ENCODE data around the gene USP34. TPM values are rescaled to one million over a fixed set of nuclear protein-coding genes. Genes with fewer than 3 reads are reported as not detected.

The USP34 gene
- total and polyA plus RNA-seq, 4 donors, result 25.2 to 146 (median 91.3) TPM

DNA sequence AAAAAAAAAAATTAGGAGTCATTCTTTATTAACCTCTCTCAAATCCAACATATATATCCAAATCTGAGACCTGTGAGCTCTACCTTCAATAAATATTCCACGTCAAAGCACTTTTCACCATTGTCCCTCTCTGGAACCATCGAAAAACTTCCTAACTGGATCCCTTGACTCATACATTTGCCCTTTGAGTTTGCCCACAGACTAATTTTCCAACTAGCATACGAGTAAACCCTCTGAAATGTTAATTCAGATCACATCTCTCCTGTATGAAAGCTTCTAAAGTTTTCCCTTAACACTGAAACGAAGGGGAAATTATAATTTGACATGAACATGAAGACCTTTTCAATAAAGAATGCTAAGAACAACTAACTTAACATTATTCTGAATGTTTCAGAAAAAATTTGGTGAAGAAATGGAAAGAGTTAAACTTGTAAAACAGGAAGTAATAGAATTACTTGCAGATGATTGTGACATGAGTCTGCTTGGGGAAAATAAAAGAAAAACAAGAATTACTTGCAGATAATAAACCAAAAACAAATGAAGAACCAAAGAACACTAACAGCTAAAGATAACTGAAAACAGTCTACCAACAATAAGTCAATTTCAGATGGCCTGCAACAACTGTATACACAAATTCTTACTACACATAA, 198.3 kb downstream of the USP34 start:
- Histone ChIP-seq H3K36me3 (ENCODE audit: control insufficient read depth in 1 of 2, insufficient read depth in 2 of 2, low read length in 1 of 2) (peaks cover 0 to 2% of the 10 kb centered on the region in 2 donors), H3K9me3 (ENCODE audit: control insufficient read depth, low read length) (no peaks in the 10 kb centered on the region), H3K4me3 (ENCODE audit: low read length in 2 of 2) (no peak overlapping the region), H3K27me3 (ENCODE audit: control insufficient read depth in 1 of 2, insufficient read depth in 2 of 2, low read length in 1 of 2) (no peaks in the 10 kb centered on the region), H3K27ac (ENCODE audit: low read depth in 1 of 2, low read length in 2 of 2) (no peak overlapping the region), H3K4me1 (ENCODE audit: control insufficient read depth in 1 of 2, insufficient read depth in 2 of 2, low read length in 2 of 2) (no peaks in the 10 kb centered on the region)
- ATAC-seq (ENCODE audit: low FRiP score) (no peak), DNase-seq (no peak)
- intact Hi-C loops (cut with DNase I), result no loop called here
- WGBS, 2 donors, result 90 to 91% methylated on average over 4 of the region's 4 CpGs

- H3K27ac ChIP-seq (ENCODE audit: low read depth in 1 of 2, low read length in 2 of 2), result no peak overlapping the region
- peaks cover 3 to 4% of the 10 kb centered on the region in 2 donors for H3K36me3 ChIP-seq (ENCODE audit: control insufficient read depth in 1 of 2, insufficient read depth in 2 of 2, low read length in 1 of 2)
- no peaks in the 10 kb centered on the region for H3K9me3 ChIP-seq (ENCODE audit: control insufficient read depth, low read length)
- ATAC-seq (ENCODE audit: low FRiP score) (no peak), DNase-seq (no peak)
- no peaks in the 10 kb centered on the region for H3K4me1 ChIP-seq (ENCODE audit: control insufficient read depth in 1 of 2, insufficient read depth in 2 of 2, low read length in 2 of 2)
- WGBS, 2 donors, result 96 to 98% methylated on average over 4 of the region's 4 CpGs
- H3K27me3 ChIP-seq (ENCODE audit: control insufficient read depth in 1 of 2, insufficient read depth in 2 of 2, low read length in 1 of 2), result no peaks in the 10 kb centered on the region
- no peak overlapping the region for H3K4me3 ChIP-seq (ENCODE audit: low read length in 2 of 2)
- intact Hi-C loops (cut with DNase I), result no loop called here
Observed at GRCh38 chr2:61268249-61268648, 202.6 kb downstream of the USP34 start.

- peaks cover 3 to 4% of the 10 kb centered on the region in 2 donors for H3K36me3 ChIP-seq (ENCODE audit: control insufficient read depth in 1 of 2, insufficient read depth in 2 of 2, low read length in 1 of 2)
Observed at GRCh38 chr2:61266632-61267505, 204.0 kb downstream of the USP34 start.

DNA sequence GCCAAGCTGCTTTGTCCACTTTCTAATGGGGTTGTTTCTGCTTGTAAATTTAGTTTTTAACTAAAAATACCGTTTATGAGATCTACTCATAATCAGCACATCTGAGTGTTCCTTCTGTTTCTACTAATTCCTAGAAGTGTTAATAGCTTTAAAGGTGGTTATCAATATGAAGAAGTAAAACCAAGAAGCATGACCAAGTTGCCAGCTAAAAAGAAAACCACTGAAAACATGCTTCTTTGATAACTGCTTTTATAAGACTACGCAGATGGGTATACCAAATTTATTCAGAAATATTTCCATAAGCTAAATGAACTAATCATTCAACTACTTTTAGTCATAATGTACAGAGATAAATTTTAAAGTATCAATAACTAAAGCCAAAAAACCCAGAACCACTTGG, 207.1 kb downstream of the USP34 start:
- Histone ChIP-seq H3K27me3 (ENCODE audit: control insufficient read depth in 1 of 2, insufficient read depth in 2 of 2, low read length in 1 of 2) (no peaks in the 10 kb centered on the region), H3K9me3 (ENCODE audit: control insufficient read depth, low read length) (no peaks in the 10 kb centered on the region), H3K36me3 (ENCODE audit: control insufficient read depth in 1 of 2, insufficient read depth in 2 of 2, low read length in 1 of 2) (peaks cover 3 to 4% of the 10 kb centered on the region in 2 donors), H3K4me1 (ENCODE audit: control insufficient read depth in 1 of 2, insufficient read depth in 2 of 2, low read length in 2 of 2) (no peaks in the 10 kb centered on the region), H3K4me3 (ENCODE audit: low read length in 2 of 2) (no peak overlapping the region), H3K27ac (ENCODE audit: low read depth in 1 of 2, low read length in 2 of 2) (no peak overlapping the region)
- DNase-seq (no peak), ATAC-seq (ENCODE audit: low FRiP score) (no peak)
- WGBS, 2 donors, result 93 to 96% methylated on average over 2 of the region's 2 CpGs
- intact Hi-C loops (cut with DNase I), result no loop called here

More at GRCh38 chr2:61266632-61267505, 204.0 kb downstream of the USP34 start:
- H3K27ac ChIP-seq (ENCODE audit: low read depth in 1 of 2, low read length in 2 of 2), result no peak overlapping the region
- H3K4me1 ChIP-seq (ENCODE audit: control insufficient read depth in 1 of 2, insufficient read depth in 2 of 2, low read length in 2 of 2), result no peaks in the 10 kb centered on the region
- H3K27me3 ChIP-seq (ENCODE audit: control insufficient read depth in 1 of 2, insufficient read depth in 2 of 2, low read length in 1 of 2), result no peaks in the 10 kb centered on the region
- ATAC-seq (ENCODE audit: low FRiP score) (no peak), DNase-seq (no peak)
- no peaks in the 10 kb centered on the region for H3K9me3 ChIP-seq (ENCODE audit: control insufficient read depth, low read length)
- no peak overlapping the region for H3K4me3 ChIP-seq (ENCODE audit: low read length in 2 of 2)
- intact Hi-C loops (cut with DNase I), result no loop called here
- 67 to 77% methylated on average over 7 of the region's 7 CpGs for WGBS, 2 donors

- intact Hi-C loops (cut with DNase I), result no loop called here
- H3K4me3 ChIP-seq (ENCODE audit: low read length in 2 of 2), result no peak overlapping the region
- WGBS, 2 donors, result 91 to 93% methylated on average over 5 of the region's 5 CpGs
- H3K4me1 ChIP-seq (ENCODE audit: control insufficient read depth in 1 of 2, insufficient read depth in 2 of 2, low read length in 2 of 2), result no peaks in the 10 kb centered on the region
- H3K36me3 ChIP-seq (ENCODE audit: control insufficient read depth in 1 of 2, insufficient read depth in 2 of 2, low read length in 1 of 2), result peaks cover 5 to 6% of the 10 kb centered on the region in 2 donors
- H3K27ac ChIP-seq (ENCODE audit: low read depth in 1 of 2, low read length in 2 of 2), result no peak overlapping the region
- DNase-seq (no peak), ATAC-seq (ENCODE audit: low FRiP score) (no peak)
- H3K9me3 ChIP-seq (ENCODE audit: control insufficient read depth, low read length), result no peaks in the 10 kb centered on the region
- H3K27me3 ChIP-seq (ENCODE audit: control insufficient read depth in 1 of 2, insufficient read depth in 2 of 2, low read length in 1 of 2), result no peaks in the 10 kb centered on the region
Observed at GRCh38 chr2:61262699-61263098, 208.2 kb downstream of the USP34 start.

- H3K4me1 ChIP-seq (ENCODE audit: control insufficient read depth in 1 of 2, insufficient read depth in 2 of 2, low read length in 2 of 2), result no peaks in the 10 kb centered on the region
- intact Hi-C loops (cut with DNase I), result no loop called here
- no peaks in the 10 kb centered on the region for H3K9me3 ChIP-seq (ENCODE audit: control insufficient read depth, low read length)
- H3K27me3 ChIP-seq (ENCODE audit: control insufficient read depth in 1 of 2, insufficient read depth in 2 of 2, low read length in 1 of 2), result no peaks in the 10 kb centered on the region
- H3K36me3 ChIP-seq (ENCODE audit: control insufficient read depth in 1 of 2, insufficient read depth in 2 of 2, low read length in 1 of 2), result peaks cover 1 to 2% of the 10 kb centered on the region in 2 donors
- no peak for DNase-seq
- H3K27ac ChIP-seq (ENCODE audit: low read depth in 1 of 2, low read length in 2 of 2), result no peak overlapping the region
- WGBS, 2 donors, result 89 to 90% methylated on average over 7 of the region's 7 CpGs
- no peak overlapping the region for H3K4me3 ChIP-seq (ENCODE audit: low read length in 2 of 2)
- ATAC-seq (ENCODE audit: low FRiP score), result no peak
Observed at GRCh38 chr2:61257446-61257845, 213.4 kb downstream of the USP34 start.

- Histone ChIP-seq H3K27ac (ENCODE audit: low read depth in 1 of 2, low read length in 2 of 2) (no peak overlapping the region), H3K4me3 (ENCODE audit: low read length in 2 of 2) (no peak overlapping the region), H3K27me3 (ENCODE audit: control insufficient read depth in 1 of 2, insufficient read depth in 2 of 2, low read length in 1 of 2) (no peaks in the 10 kb centered on the region), H3K4me1 (ENCODE audit: control insufficient read depth in 1 of 2, insufficient read depth in 2 of 2, low read length in 2 of 2) (no peaks in the 10 kb centered on the region), H3K36me3 (ENCODE audit: control insufficient read depth in 1 of 2, insufficient read depth in 2 of 2, low read length in 1 of 2) (peaks cover 1 to 2% of the 10 kb centered on the region in 2 donors), H3K9me3 (ENCODE audit: control insufficient read depth, low read length) (no peaks in the 10 kb centered on the region)
- ATAC-seq (ENCODE audit: low FRiP score) (no peak), DNase-seq (no peak)
- intact Hi-C loops (cut with DNase I), result no loop called here
- 95 to 96% methylated on average over 5 of the region's 5 CpGs for WGBS, 2 donors
Observed at GRCh38 chr2:61255580-61256437, 215.1 kb downstream of the USP34 start.

- H3K4me3 ChIP-seq (ENCODE audit: low read length in 2 of 2), result no peak overlapping the region
- no peak overlapping the region for H3K27ac ChIP-seq (ENCODE audit: low read depth in 1 of 2, low read length in 2 of 2)
- ATAC-seq (ENCODE audit: low FRiP score), result no peak
- 86 to 91% methylated on average over 5 of the region's 5 CpGs for WGBS, 2 donors
- H3K27me3 ChIP-seq (ENCODE audit: control insufficient read depth in 1 of 2, insufficient read depth in 2 of 2, low read length in 1 of 2), result no peaks in the 10 kb centered on the region
- intact Hi-C loops (cut with DNase I), result no loop called here
- H3K4me1 ChIP-seq (ENCODE audit: control insufficient read depth in 1 of 2, insufficient read depth in 2 of 2, low read length in 2 of 2), result no peaks in the 10 kb centered on the region
- no peak for DNase-seq
- no peaks in the 10 kb centered on the region for H3K9me3 ChIP-seq (ENCODE audit: control insufficient read depth, low read length)
- peaks cover 1 to 5% of the 10 kb centered on the region in 2 donors for H3K36me3 ChIP-seq (ENCODE audit: control insufficient read depth in 1 of 2, insufficient read depth in 2 of 2, low read length in 1 of 2)
Observed at GRCh38 chr2:61254536-61254935, 216.4 kb downstream of the USP34 start.
